ENCODE results near the gene C13orf46. TPM values are rescaled to one million over a fixed set of nuclear protein-coding genes. Genes with fewer than 3 reads are reported as not detected.

Gene C13orf46
- total and polyA plus RNA-seq, 8 donors: 0.58 to 32.6 (median 8.7) TPM; not detected in 1

- no peaks in the 10 kb centered on the region for H3K9me3 ChIP-seq
- DNase-seq: no peak
- peaks cover 0 to 3% (median 0%) of the 10 kb centered on the region in 4 donors for H3K4me1 ChIP-seq
- H3K27me3 ChIP-seq: no peaks in the 10 kb centered on the region
- H3K4me3 ChIP-seq: no peak overlapping the region
- H3K36me3 ChIP-seq: peaks cover 15 to 61% (median 50%) of the 10 kb centered on the region in 4 donors
- no peak overlapping the region for H3K27ac ChIP-seq
- intact Hi-C loops (cut with DNase I; ENCODE audit: low total_unique reads): no loop called here
- WGBS, 5 donors: 89 to 95% (median 93%) methylated on average over 17 to 31 of the region's 31 CpGs
- TF ChIP-seq POLR2A (IDR thresholded peaks at IDR 0.05) (no peak), CTCF (IDR thresholded peaks at IDR 0.05) (no peak), POLR2AphosphoS5 (IDR thresholded peaks at IDR 0.05) (no peak), EP300 (IDR thresholded peaks at IDR 0.05) (no peak)
These were observed 35.9 kb upstream of the C13orf46 start for GRCh38 chr13:114009590-114010400.

GRCh38 chr13:114008964-114009589 lies 35.2 kb upstream of the C13orf46 start:
- Histone ChIP-seq H3K4me1 (peaks cover 0 to 3% (median 0%) of the 10 kb centered on the region in 4 donors), H3K27me3 (no peaks in the 10 kb centered on the region), H3K36me3 (peaks cover 8 to 55% (median 43%) of the 10 kb centered on the region in 4 donors), H3K27ac (no peak overlapping the region), H3K9me3 (no peaks in the 10 kb centered on the region), H3K4me3 (no peak overlapping the region)
- DNase-seq: no peak
- no peak for TF ChIP-seq CTCF (IDR thresholded peaks at IDR 0.05)
- TF ChIP-seq POLR2A (IDR thresholded peaks at IDR 0.05): no peak
- no peak for TF ChIP-seq POLR2AphosphoS5 (IDR thresholded peaks at IDR 0.05)
- no peak for TF ChIP-seq EP300 (IDR thresholded peaks at IDR 0.05)
- intact Hi-C loops (cut with DNase I; ENCODE audit: low total_unique reads): no loop called here
- WGBS, 5 donors: 86 to 93% (median 88%) methylated on average over 33 of the region's 33 CpGs

- intact Hi-C loops (cut with DNase I; ENCODE audit: low total_unique reads): no loop called here
- DNase-seq: no peak
These were observed 33.7 kb upstream of the C13orf46 start for GRCh38 chr13:114007566-114007965.

More at GRCh38 chr13:114007566-114007965, 33.7 kb upstream of the C13orf46 start:
- Histone ChIP-seq H3K36me3 (peaks cover 8 to 55% (median 44%) of the 10 kb centered on the region in 4 donors), H3K27me3 (no peaks in the 10 kb centered on the region), H3K4me1 (peaks cover 0 to 3% (median 0%) of the 10 kb centered on the region in 4 donors), H3K9me3 (no peaks in the 10 kb centered on the region), H3K4me3 (no peak overlapping the region), H3K27ac (no peak overlapping the region)
- 82 to 89% (median 88%) methylated on average over 10 to 12 of the region's 12 CpGs for WGBS, 5 donors
- no peak for TF ChIP-seq CTCF (IDR thresholded peaks at IDR 0.05)
- TF ChIP-seq POLR2A (IDR thresholded peaks at IDR 0.05): no peak
- TF ChIP-seq POLR2AphosphoS5 (IDR thresholded peaks at IDR 0.05): no peak
- TF ChIP-seq EP300 (IDR thresholded peaks at IDR 0.05): no peak
